Psoas muscle (tissue), 8 donors: ENCODE data around the gene TCAP. TPM values are rescaled to one million over a fixed set of nuclear protein-coding genes. Genes with fewer than 3 reads are reported as not detected.

ENCODE experiments used
- ATAC-seq, 4 donors: fragments of 200-7000 bp; cut with Tn5 transposase; one replicate each; pipeline ENCODE4 v1.9.1; 2020; ENCODE audit warnings: moderate library complexity in 3 of 4, mild to moderate bottlenecking in 2 of 4
- DNase-seq, 2 donors: peaks; one replicate each; pipeline ENCODE4 v3.0.0-alpha.2; 2020
- H3K27ac ChIP-seq: fragments of 200-600 bp; one replicate; pipeline ENCODE4 v1.8.0; 2022
- H3K27me3 ChIP-seq, 3 donors: fragments of 200-600 bp in 1 of 3; one replicate each; pipeline versions ENCODE4 v1.6.1 to v1.8.0; 2013 to 2022; ENCODE audit warnings: low read length in 2 of 3, mild to moderate bottlenecking in 2 of 3, moderate library complexity in 1 of 3; ENCODE audit not compliant: insufficient read depth in 3 of 3
- H3K36me3 ChIP-seq, 2 donors: fragments of 200-600 bp in 1 of 2; one replicate each; pipeline versions ENCODE4 v1.6.1 to v1.8.0; 2013 to 2022; ENCODE audit warnings: low read depth in 1 of 2, mild to moderate bottlenecking in 1 of 2, moderate library complexity in 1 of 2; ENCODE audit not compliant: insufficient read depth in 1 of 2
- H3K4me1 ChIP-seq: fragments of 200-600 bp; one replicate; pipeline ENCODE4 v1.8.0; 2022
- H3K4me3 ChIP-seq: fragments of 200-600 bp; one replicate; pipeline ENCODE4 v1.8.0; 2022; ENCODE audit warnings: mild to moderate bottlenecking
- H3K9me3 ChIP-seq: fragments of 200-600 bp; one replicate; pipeline ENCODE4 v1.8.0; 2022
- CTCF ChIP-seq: fragments of 200-600 bp; IDR thresholded peaks from one replicate; pipeline ENCODE4 v1.8.0; 2022; ENCODE audit warnings: antibody characterized with exemption
- WGBS, 3 donors: extraction: QIAGEN DNeasy Blood & Tissue Kit; methylation state at CpG; one replicate each; pipeline versions ENCODE4 v1.1.6 to v1.1.7; 2013; 5-methylcytosine and 5-hydroxymethylcytosine counted together
- intact Hi-C, 2 donors: fragments of 100-400 bp; cut with DNase I; formaldehyde crosslinking; loops; one replicate each; pipeline versions ENCODE4 v1.11.0 to v1.14.2; 2022
- polyA plus RNA-seq, 3 donors: library from polyadenylated mRNA; stranded (reverse); fragments of 200-250 nt; gene quantifications; one replicate each; pipeline ENCODE4 v1.2.3, GENCODE V29; 2013
- total RNA-seq, 4 donors: library from RNA; stranded (reverse); fragmentation: NEBNext Ultra II Directional in 2 of 4; extraction: Animal tissue kit (Norgen Biotek cat#: 25700) in 2 of 4; gene quantifications; one replicate each; pipeline versions ENCODE4 v1.2.1 to v1.2.4, GENCODE V29; 2021 to 2023
- donor health status: healthy with polysubstance abuse.
- donor health status: DM: no; HTN: no; CAD: no; lungs with moderate emphysema.
- donor health status: Bipolar disorder and iron deficiency.
- donor health status: healthy.
- donor health status: DM: yes; HTN: yes; CAD: no.
- donor health status: DM: no; HTN: no; CAD: no.
- donor health status: DM: no; HTN: no; CAD: no.
- donor health status: DM: yes; HTN: yes; CAD: no.

The TCAP gene
- total and polyA plus RNA-seq, 7 donors = 2,116 to 7,047 (median 3,462) TPM

- H3K36me3 ChIP-seq = peaks cover 2 to 22% of the 10 kb centered on the region in 2 donors
- no peak overlapping the region for H3K4me3 ChIP-seq
- no peak overlapping the region for H3K27ac ChIP-seq
- TF ChIP-seq CTCF = no peak
- intact Hi-C loops = no loop called here
- DNase-seq (no peak), ATAC-seq (no peak)
- WGBS, 3 donors = 90 to 93% (median 92%) methylated on average over 9 of the region's 9 CpGs
- peaks cover 31% of the 10 kb centered on the region for H3K4me1 ChIP-seq
- H3K27me3 ChIP-seq = no peaks in the 10 kb centered on the region
- no peaks in the 10 kb centered on the region for H3K9me3 ChIP-seq
Measured at GRCh38 chr17:39683295-39683939, 18.3 kb downstream of the TCAP start.

GRCh38 chr17:39684369-39685192 lies 19.4 kb downstream of the TCAP start:
- DNase-seq (peak in 1 of 2 donors; percentile 20), ATAC-seq (no peak)
- Histone ChIP-seq H3K27ac (no peak overlapping the region), H3K27me3 (no peaks in the 10 kb centered on the region), H3K36me3 (peaks cover 2 to 22% of the 10 kb centered on the region in 2 donors), H3K9me3 (no peaks in the 10 kb centered on the region), H3K4me1 (peaks cover 25% of the 10 kb centered on the region), H3K4me3 (no peak overlapping the region)
- whole genome bisulfite sequencing, 3 donors = 92 to 96% (median 95%) methylated on average over 12 of the region's 12 CpGs
- intact Hi-C loops = loop anchor here in 1 of 2 donors (5.0 kb wide), 1 partner anchor 43 kb away; no protein-coding TSS in a partner anchor
- TF ChIP-seq CTCF = no peak

- H3K9me3 ChIP-seq = no peaks in the 10 kb centered on the region
- TF ChIP-seq CTCF = no peak
- no peak for ATAC-seq
- H3K36me3 ChIP-seq = peaks cover 0 to 26% of the 10 kb centered on the region in 2 donors
- H3K27ac ChIP-seq = peak overlapping the region; percentile 96
- WGBS, 3 donors = 36 to 48% (median 44%) methylated on average over 6 of the region's 6 CpGs
- no peaks in the 10 kb centered on the region for H3K27me3 ChIP-seq
- peak in 1 of 2 donors; percentile 42 for DNase-seq
- H3K4me3 ChIP-seq = peak overlapping the region; percentile 90
- H3K4me1 ChIP-seq = peaks cover 18% of the 10 kb centered on the region
- intact Hi-C loops = loop anchor here in 1 of 2 donors (5.0 kb wide), 1 partner anchor 40 kb away; no protein-coding TSS in a partner anchor
Measured at GRCh38 chr17:39687101-39687545, 22.0 kb downstream of the TCAP start.

- Histone ChIP-seq H3K4me3 (peak within 1 kb of the TSS; percentile 90), H3K9me3 (no peaks in the 10 kb centered on the region), H3K36me3 (peaks cover 0 to 27% of the 10 kb centered on the region in 2 donors), H3K27me3 (no peaks in the 10 kb centered on the region), H3K4me1 (peaks cover 18% of the 10 kb centered on the region), H3K27ac (peak within 1 kb of the TSS; percentile 96)
- 2 to 3% (median 3%) methylated on average over 45 of the region's 45 CpGs for whole genome bisulfite sequencing, 3 donors
- intact Hi-C loops = loop anchor here in 1 of 2 donors (5.0 kb wide), 1 partner anchor 39 kb away; no protein-coding TSS in a partner anchor
- TF ChIP-seq CTCF = no peak
- ATAC-seq (peak; percentile 96 to 97 (median 96)), DNase-seq (peak; percentile 90 to 95)
Measured at GRCh38 chr17:39687546-39688474, 22.7 kb downstream of the TCAP start, which contains the start of gene PGAP3. TSS of gene PGAP3 (minus strand) at chr17:39688057. CDS start at chr17:39688014, 43 bp downstream.
